ENCODE data around the gene SYNE2.

Gene SYNE2

GRCh38 chr14:64184103-64184729, 331.4 kb downstream of the SYNE2 start:
- Histone ChIP-seq H3K9ac (no peak overlapping the region), H3K4me1 (no peaks in the 10 kb centered on the region), H3K27ac (no peak overlapping the region), H3K4me2 (ENCODE audit: low read length) (no peak overlapping the region), H3K4me3 (ENCODE audit: low read depth, low read length) (no peak overlapping the region), H3K27me3 (ENCODE audit: control insufficient read depth, insufficient read depth, low read length) (no peaks in the 10 kb centered on the region), H3K79me2 (no peaks in the 10 kb centered on the region), H3K9me3 (ENCODE audit: control insufficient read depth, low read length) (no peaks in the 10 kb centered on the region), H3K36me3 (ENCODE audit: control insufficient read depth, insufficient read depth, low read length) (no peaks in the 10 kb centered on the region), H2AFZ (no peak overlapping the region)
- no peak for TF ChIP-seq CTCF (IDR thresholded peaks at IDR 0.05)

GRCh38 chr14:64185184-64185583, 332.4 kb downstream of the SYNE2 start:
- no peak overlapping the region for H3K4me2 ChIP-seq (ENCODE audit: low read length)
- H3K27me3 ChIP-seq (ENCODE audit: control insufficient read depth, insufficient read depth, low read length) = no peaks in the 10 kb centered on the region
- no peaks in the 10 kb centered on the region for H3K36me3 ChIP-seq (ENCODE audit: control insufficient read depth, insufficient read depth, low read length)
- H3K79me2 ChIP-seq = no peaks in the 10 kb centered on the region
- H3K4me3 ChIP-seq (ENCODE audit: low read depth, low read length) = no peak overlapping the region
- H3K4me1 ChIP-seq = no peaks in the 10 kb centered on the region
- no peak overlapping the region for H2AFZ ChIP-seq
- no peaks in the 10 kb centered on the region for H3K9me3 ChIP-seq (ENCODE audit: control insufficient read depth, low read length)
- no peak overlapping the region for H3K27ac ChIP-seq
- TF ChIP-seq CTCF (IDR thresholded peaks at IDR 0.05) = no peak
- no peak overlapping the region for H3K9ac ChIP-seq

- H3K27ac ChIP-seq = no peak overlapping the region
- H3K79me2 ChIP-seq = no peaks in the 10 kb centered on the region
- H3K4me2 ChIP-seq (ENCODE audit: low read length) = no peak overlapping the region
- H3K4me1 ChIP-seq = no peaks in the 10 kb centered on the region
- no peaks in the 10 kb centered on the region for H3K36me3 ChIP-seq (ENCODE audit: control insufficient read depth, insufficient read depth, low read length)
- H3K27me3 ChIP-seq (ENCODE audit: control insufficient read depth, insufficient read depth, low read length) = no peaks in the 10 kb centered on the region
- no peak overlapping the region for H3K4me3 ChIP-seq (ENCODE audit: low read depth, low read length)
- no peak overlapping the region for H3K9ac ChIP-seq
- TF ChIP-seq CTCF (IDR thresholded peaks at IDR 0.05) = no peak
- no peak overlapping the region for H2AFZ ChIP-seq
- H3K9me3 ChIP-seq (ENCODE audit: control insufficient read depth, low read length) = no peaks in the 10 kb centered on the region
Measured at GRCh38 chr14:64186231-64187129, 333.7 kb downstream of the SYNE2 start.

- Histone ChIP-seq H3K27ac (no peak overlapping the region), H3K4me2 (ENCODE audit: low read length) (no peak overlapping the region), H3K9ac (no peak overlapping the region), H3K79me2 (no peaks in the 10 kb centered on the region), H3K4me1 (no peaks in the 10 kb centered on the region), H2AFZ (no peak overlapping the region), H3K4me3 (ENCODE audit: low read depth, low read length) (no peak overlapping the region), H3K9me3 (ENCODE audit: control insufficient read depth, low read length) (no peaks in the 10 kb centered on the region), H3K27me3 (ENCODE audit: control insufficient read depth, insufficient read depth, low read length) (no peaks in the 10 kb centered on the region), H3K36me3 (ENCODE audit: control insufficient read depth, insufficient read depth, low read length) (no peaks in the 10 kb centered on the region)
- no peak for TF ChIP-seq CTCF (IDR thresholded peaks at IDR 0.05)
Measured at GRCh38 chr14:64187331-64187730, 334.5 kb downstream of the SYNE2 start.
